ENCODE data around the gene FAM171A1.
"Not testable (repeated sequence)": the region's sequence is repeated elsewhere in the genome, so short reads cannot be mapped to it uniquely, and the experiment has no call there.

Gene FAM171A1

DNA sequence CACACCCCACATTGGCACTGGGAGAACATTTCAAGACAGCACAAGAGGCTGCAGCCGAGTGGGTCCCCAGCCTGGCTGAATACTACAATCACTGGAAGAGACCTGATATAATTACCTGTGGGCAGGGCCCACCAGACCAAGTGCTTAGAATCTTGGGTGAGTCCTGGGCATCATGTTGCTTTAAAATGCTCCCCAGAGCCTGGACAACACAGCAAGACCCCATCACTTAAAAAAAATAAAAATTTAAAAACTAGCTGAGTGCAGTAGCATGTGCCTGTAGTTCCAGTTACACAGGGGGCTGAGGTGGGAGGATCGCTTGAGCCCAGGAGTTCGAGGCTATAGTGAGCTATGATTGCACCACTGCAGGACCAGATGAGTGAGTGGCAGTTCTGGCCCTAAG lies 28.1 kb downstream of the FAM171A1 start:
- no peak for DNase-seq

- DNase-seq, result no peak
These were observed 29.5 kb downstream of the FAM171A1 start for GRCh38 chr10:15341502-15342128.

DNA sequence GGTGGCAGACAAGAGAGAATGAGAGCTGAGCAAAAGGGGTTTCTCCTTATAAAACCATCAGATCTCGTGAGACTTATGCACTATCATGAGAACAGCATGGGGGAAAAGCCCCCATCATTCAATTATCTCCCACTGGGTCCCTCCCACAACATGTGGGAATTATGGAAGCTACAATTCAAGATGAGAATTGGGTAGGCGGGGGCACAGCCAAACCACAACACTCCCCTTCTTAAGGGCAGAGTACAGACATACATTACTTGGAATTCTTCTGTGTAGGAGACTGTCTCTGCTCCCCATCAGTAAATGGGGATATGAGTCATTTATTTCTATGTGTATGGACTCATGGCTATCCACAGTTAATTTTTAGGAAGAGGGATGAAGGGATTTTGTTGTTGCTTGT lies 31.2 kb downstream of the FAM171A1 start:
- DNase-seq, result no peak

DNA sequence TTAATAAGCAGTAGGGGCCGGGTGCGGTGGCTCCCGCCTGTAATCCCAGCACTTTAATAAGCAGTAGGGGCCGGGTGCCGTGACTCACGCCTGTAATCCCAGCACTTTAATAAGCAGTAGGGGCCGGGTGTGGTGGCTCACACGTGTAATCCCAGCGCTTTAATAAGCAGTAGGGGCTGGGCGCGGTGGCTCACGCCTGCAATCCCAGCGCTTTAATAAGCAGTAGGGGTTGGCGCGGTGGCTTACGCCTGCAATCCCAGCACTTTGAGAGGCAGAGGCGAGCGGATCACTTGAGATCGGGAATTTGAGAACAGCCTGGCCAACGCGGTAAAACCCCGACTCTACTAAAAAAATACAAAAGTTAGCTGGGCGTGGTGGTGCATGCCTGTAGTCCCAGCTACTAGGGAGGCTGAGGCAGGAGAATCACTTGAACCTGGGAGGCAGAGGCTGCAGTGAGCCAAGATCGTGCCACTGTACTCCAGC lies 33.6 kb downstream of the FAM171A1 start:
- not testable (repeated sequence) for DNase-seq

DNA sequence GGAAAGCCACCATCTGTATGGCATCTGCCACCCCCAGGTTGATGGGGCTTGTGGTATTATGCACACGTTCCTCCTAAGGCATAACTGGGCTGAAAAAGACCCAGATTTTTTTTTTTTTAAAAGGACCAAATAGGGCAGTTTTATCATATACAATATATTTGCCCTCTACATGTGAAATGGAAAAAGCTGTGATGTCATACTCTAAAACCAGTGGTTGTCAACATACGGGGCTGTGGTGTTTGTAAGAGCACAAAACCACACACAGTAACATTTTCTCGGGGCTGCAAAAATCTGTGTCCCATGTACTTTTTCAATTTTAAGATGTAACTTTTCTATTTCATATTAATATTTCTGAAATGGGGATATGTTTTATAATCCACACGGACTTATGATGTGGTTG lies 34.9 kb downstream of the FAM171A1 start:
- no peak for DNase-seq

DNA sequence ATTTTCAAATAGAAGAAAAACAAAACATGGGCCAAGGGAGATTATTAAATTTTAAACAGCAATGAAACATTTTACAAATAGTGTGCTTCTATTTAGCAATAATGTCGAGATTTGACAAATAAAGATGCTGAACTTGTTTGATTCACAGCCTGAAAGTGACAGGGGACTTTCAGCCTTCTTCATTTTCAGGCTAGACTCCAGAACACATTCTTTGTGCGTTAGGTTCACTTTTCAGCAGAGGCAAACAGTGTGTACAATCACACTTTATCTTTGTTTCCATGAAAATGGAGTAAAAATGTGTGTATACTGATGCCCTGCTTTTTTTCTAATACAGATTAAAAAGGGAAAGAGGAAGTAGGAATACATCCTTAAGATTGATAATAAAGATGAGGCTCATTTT lies 35.6 kb downstream of the FAM171A1 start:
- no peak for DNase-seq

DNA sequence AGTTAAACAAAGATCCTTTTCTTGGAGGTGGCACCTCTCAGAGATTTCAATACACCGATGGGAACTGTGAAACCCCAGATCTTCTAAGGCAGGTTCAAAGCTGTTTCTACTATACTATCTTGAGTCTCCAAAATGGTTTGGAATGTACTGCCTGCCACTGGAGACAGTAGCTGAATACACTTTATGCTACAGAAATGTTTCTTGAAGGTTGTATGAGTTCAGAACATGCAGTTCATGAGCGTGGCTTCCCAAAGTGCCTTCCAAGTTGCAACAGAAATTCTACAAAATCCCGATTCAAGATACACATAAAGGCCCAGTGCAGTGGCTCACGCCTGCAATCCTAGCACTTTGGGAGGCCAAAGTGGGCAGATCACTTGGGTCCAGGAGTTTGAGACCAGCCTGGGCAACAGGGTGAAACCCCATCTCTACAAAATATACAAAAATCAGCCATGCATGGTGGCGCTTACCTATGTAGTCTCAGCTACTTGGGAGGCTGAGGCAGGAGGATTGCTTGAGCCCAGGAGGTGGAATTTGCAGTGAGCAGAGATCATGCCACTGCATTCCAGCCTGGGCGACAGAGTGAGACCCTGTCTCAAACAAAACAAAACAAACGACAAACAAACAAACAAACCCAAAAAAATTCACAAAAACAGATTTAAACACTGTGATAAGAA lies 36.3 kb downstream of the FAM171A1 start:
- DNase-seq, result no peak

DNA sequence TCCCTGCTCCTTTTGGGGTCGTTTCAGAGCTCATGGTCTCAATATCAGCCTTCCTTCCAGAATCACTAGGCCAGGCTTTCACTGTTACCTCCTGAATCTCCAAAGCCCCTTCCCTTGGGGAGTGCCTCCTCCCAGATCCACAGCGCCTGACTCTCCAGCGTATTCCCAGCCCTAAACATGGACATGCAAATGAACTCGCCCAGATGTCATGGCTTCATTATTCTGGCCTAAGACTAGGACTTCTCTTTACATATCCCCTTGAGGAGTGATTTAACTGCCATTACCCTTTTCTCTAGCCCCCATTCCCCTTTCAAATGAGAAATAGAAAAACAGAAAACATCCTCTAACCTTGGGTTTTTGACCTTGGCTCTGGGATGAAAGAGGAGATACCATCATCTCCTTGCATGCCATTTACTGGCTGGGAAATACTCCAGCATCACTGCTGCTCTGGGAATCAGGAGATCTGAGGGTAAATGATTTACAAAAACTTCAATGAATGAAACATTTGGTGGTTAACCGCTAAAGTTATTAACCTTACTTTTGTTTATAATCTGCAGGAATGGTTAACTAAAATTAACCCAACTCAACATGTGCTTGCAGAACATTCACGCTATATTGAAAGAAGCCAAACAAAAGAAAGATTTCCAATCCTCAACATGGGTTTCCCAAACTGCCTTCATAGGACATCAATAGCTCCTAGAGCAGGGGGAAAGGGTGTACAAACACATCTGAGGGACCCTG lies 37.0 kb downstream of the FAM171A1 start:
- DNase-seq, result no peak

DNA sequence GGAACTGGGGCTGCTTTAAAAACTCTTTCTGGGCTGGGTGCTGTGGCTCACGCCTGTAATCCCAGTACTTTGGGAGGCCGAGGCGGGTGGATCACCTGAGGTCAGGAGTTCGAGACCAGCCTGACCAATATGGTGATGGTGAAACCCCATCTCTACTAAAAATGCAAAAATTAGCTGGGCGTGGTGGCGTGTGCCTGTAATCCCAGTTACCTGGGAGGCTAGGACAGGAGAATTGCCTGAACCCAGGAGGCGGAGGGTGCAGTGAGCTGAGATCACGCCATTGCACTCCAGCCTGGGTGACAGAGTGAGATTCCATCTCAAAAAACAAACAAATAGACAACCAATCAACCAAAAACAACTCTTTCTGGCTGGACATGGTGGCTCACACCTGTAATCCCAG lies 37.9 kb downstream of the FAM171A1 start:
- not testable (repeated sequence) for DNase-seq

DNA sequence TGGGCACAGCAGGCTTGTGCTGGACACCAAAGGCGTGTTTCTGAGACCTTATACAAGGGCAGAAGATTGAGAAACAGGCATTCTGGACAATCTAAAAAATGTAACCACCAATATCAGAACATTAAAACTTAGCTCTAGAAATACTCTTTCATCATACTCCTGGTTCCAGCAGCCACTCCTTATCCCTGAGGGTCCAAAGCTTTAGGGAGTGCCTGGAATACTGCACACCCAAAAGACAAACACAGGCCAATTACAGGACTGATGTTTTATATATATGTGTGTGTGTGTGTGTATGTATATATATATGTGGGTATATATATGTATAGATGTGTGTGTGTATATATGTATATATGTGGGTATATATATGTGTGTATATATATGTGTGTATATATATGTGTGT lies 39.6 kb downstream of the FAM171A1 start:
- no peak for DNase-seq

DNA sequence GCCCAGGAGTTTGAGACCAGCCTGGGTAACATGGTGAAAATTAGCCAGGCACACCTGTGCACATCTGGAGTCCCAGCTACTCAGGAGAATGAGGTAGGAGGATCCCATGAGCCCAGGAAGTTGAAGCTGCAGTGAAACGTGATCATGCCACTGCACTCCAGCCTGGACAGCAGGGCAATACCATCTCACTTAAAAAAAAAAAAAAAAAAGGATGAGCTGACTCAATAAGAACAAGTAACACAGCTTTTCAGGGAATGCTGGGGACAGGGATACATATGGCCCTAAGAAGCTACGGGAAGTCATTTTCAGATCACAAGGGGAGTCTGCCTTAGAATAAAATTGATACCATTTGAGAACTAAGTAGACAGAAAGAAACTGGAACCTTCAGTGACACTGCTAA lies 41.7 kb downstream of the FAM171A1 start:
- no peak for DNase-seq

DNA sequence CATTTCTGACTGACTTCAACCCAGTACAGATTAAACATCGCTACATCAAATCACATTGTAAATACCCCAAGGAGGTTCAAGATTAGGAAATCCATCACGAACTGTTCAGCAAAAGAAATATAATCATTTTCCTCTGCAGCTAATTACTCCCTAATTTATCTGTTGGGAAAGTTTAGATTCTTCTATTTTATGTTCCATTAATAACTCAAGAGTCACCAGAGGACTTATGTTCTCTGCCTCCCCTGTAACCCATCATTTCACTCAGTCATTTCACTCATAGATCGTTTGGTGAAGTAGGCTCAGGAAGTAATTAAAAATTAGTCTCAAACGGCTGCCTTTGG lies 45.2 kb downstream of the FAM171A1 start:
- DNase-seq, result no peak

- no peak for DNase-seq
These were observed 45.7 kb downstream of the FAM171A1 start for GRCh38 chr10:15325243-15325943.

DNA sequence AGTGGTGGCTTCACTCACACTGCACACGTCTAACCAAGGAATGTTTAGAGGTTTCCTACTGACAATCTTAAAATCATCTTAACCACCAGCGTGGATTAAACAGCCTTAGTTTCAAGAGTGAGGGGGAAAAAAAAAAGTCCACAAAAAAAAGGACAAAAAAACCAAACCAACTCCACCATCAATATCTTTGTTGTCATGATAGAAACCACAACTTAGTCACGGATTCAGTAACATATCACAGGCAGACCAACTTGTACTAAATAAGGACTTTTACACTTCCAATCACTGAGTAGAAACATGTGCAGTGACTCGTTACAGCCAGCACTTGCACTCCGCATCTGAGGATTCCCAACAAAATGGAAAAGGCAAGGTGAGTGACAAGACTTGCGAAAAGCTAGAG lies 46.5 kb downstream of the FAM171A1 start:
- no peak for DNase-seq

DNA sequence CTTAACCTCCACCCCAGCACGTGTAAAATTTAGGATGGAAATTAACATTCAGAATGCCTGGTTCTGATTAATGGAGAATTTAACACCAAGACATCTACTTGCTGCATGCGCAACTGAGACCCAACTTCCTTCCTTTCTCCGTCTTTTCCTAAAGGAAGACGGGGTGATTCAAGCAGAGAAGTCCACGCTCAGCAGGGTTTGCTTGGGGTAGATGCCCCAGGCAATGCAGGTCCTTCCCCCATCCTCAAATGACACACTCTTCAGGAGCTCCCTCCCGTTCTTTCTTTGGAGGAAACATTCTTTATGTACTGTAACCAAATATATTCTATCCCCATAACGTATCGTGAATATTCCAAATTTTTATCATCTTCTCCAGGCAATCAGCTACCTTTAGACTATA lies 47.0 kb downstream of the FAM171A1 start:
- DNase-seq, result no peak

DNA sequence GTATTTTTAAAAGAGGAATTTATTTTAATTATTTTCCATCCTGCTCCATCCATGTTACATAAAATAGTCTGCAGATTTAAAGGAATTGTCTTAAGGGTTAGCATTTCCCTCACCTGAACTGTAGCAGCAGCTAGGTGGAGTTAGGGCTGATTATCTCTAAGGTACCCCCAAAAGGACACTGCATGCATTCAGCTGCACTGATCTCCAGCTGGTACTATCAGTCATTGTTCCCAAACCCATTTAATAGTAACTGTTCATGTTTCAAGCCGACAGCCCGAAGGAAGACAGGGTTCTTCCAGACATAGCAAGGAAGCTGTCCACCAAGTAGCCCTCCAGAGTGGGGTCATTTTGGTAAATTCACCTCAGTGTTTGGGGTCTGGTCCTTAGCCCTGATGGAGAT lies 48.7 kb downstream of the FAM171A1 start:
- no peak for DNase-seq

- no peak for DNase-seq
These were observed 49.4 kb downstream of the FAM171A1 start for GRCh38 chr10:15321431-15322341.

GRCh38 chr10:15320522-15321203 lies 50.4 kb downstream of the FAM171A1 start:
- DNase-seq, result no peak

GRCh38 chr10:15320118-15320517 lies 51.0 kb downstream of the FAM171A1 start:
- no peak for DNase-seq

GRCh38 chr10:15316871-15317464 lies 54.1 kb downstream of the FAM171A1 start:
- DNase-seq, result no peak

DNA sequence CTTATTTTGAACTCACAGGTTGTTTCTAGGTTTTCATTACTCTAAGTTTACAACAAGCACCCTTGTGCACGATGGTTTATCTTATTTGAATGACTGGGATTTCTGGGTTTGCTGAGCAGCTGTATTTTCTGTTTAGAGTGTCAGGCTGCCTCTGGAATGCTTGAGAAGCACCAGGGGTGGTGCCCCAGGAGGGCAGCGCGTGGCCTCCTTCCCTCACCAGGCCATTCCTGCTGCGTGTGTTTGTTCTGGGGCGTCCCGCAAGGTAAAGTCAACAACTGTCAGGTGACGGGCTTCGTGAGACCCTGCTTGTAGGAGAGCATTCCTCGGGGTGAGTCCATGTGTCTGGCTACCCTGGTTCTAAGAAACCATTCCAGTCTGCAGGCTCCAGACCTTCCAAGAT lies 54.9 kb downstream of the FAM171A1 start:
- DNase-seq, result no peak
